Activated naive CD4-positive, alpha-beta T cell treated with anti-CD3 and anti-CD28 coated beads, Interleukin-2, amount 50 U/mL, for 24 hours (primary cell): ENCODE results near the gene ELOVL1.

Source experiments
- H3K27ac Mint-ChIP-seq: one replicate; pipeline ENCODE4 v1.8.0; 2021; ENCODE audit warnings: mild to moderate bottlenecking, mixed read lengths
- H3K27me3 Mint-ChIP-seq: one replicate; pipeline ENCODE4 v1.8.0; 2021; ENCODE audit warnings: mixed read lengths
- H3K36me3 Mint-ChIP-seq: one replicate; pipeline ENCODE4 v1.8.0; 2021; ENCODE audit warnings: mixed read lengths
- H3K4me1 Mint-ChIP-seq: one replicate; pipeline ENCODE4 v1.8.0; 2021; ENCODE audit warnings: mixed read lengths
- H3K4me3 Mint-ChIP-seq: one replicate; pipeline ENCODE4 v1.8.0; 2021; ENCODE audit warnings: mild to moderate bottlenecking, mixed read lengths
- H3K9me3 Mint-ChIP-seq: one replicate; pipeline ENCODE4 v1.8.0; 2021; ENCODE audit warnings: mixed read lengths

The ELOVL1 gene

GRCh38 chr1:43313771-43314170 lies 54.0 kb downstream of the ELOVL1 start:
- H3K4me1 Mint-ChIP-seq = no peaks in the 10 kb centered on the region
- no peak overlapping the region for H3K27ac Mint-ChIP-seq
- H3K36me3 Mint-ChIP-seq = no peaks in the 10 kb centered on the region
- no peaks in the 10 kb centered on the region for H3K27me3 Mint-ChIP-seq
- H3K9me3 Mint-ChIP-seq = no peaks in the 10 kb centered on the region
- no peak overlapping the region for H3K4me3 Mint-ChIP-seq
